ENCODE data around the gene AGPAT3. TPM values are rescaled to one million over a fixed set of nuclear protein-coding genes. Genes with fewer than 3 reads are reported as not detected.

Gene AGPAT3
- polyA plus RNA-seq, 2 of the 4 experiments (the other 2 are of a cell fraction), result 18.2 to 20.3 TPM

- no peak for FAIRE-seq
- POLR2A ChIA-PET, result interaction anchor here (0.5 kb wide), 1 partner anchor 108 kb away, joined by 3 read pairs; no protein-coding TSS in a partner anchor
Measured at GRCh38 chr21:43949499-43950208, 84.6 kb downstream of the AGPAT3 start.

GRCh38 chr21:43950481-43950880 lies 85.5 kb downstream of the AGPAT3 start:
- DNase-seq (ENCODE audit: low read depth in 1 of 2, low spot score in 1 of 2), result no peak
- WGBS (ENCODE audit: missing lambda C conversion rate), result 97% methylated on average over 18 of the region's 19 CpGs
- Histone ChIP-seq H3K9me3 (peaks cover 4% of the 10 kb centered on the region; the same call in 2 of the 3 replicates), H3K4me2 (no peak overlapping the region), H3K4me3 (no peak overlapping the region), H3K4me1 (no peaks in the 10 kb centered on the region), H3K27ac (no peak overlapping the region)
- no peak for TF ChIP-seq SMC3 (IDR thresholded peaks at IDR 0.05)
- TF ChIP-seq USF2 (IDR thresholded peaks at IDR 0.05), result no peak
- no peak for TF ChIP-seq HES2 (IDR thresholded peaks at IDR 0.05)
- TF ChIP-seq HOXB5 (CRISPR knock-in tag; IDR thresholded peaks at IDR 0.05), result no peak
- no peak for TF ChIP-seq RAD21 (conservative IDR thresholded peaks at IDR 0.05 in 1 of 2, IDR thresholded peaks at IDR 0.05 in 1 of 2)
- TF ChIP-seq NR3C1 (IDR thresholded peaks at IDR 0.05), result no peak
- no peak for TF ChIP-seq HOXB13 (CRISPR knock-in tag; IDR thresholded peaks at IDR 0.05; ENCODE audit: low read depth)
- TF ChIP-seq FOSB (CRISPR knock-in tag; IDR thresholded peaks at IDR 0.05), result no peak
- no peak for TF ChIP-seq MAFK (IDR thresholded peaks at IDR 0.05; ENCODE audit: partially characterized antibody)
- ATAC-seq, result no peak
- CTCF ChIA-PET, result interaction anchor here (1.5 kb wide), 1 partner anchor 11 kb away, joined by 6 read pairs; no protein-coding TSS in a partner anchor
- FAIRE-seq, result no peak
- POLR2A ChIA-PET, result no interaction called here

More at GRCh38 chr21:43949499-43950208, 84.6 kb downstream of the AGPAT3 start:
- WGBS (ENCODE audit: missing lambda C conversion rate), result 95% methylated on average over 7 of the region's 7 CpGs
- Histone ChIP-seq H3K4me1 (no peaks in the 10 kb centered on the region), H3K27ac (no peak overlapping the region), H3K4me2 (no peak overlapping the region), H3K9me3 (peaks cover 4% of the 10 kb centered on the region; the same call in 2 of the 3 replicates), H3K4me3 (no peak overlapping the region)
- DNase-seq (ENCODE audit: low read depth in 1 of 2, low spot score in 1 of 2) (no peak), ATAC-seq (no peak)
- TF ChIP-seq HDAC2 (IDR thresholded peaks at IDR 0.05) (no peak), CHD4 (IDR thresholded peaks at IDR 0.05; ENCODE audit: borderline replicate concordance) (no peak), FOSB (CRISPR knock-in tag; IDR thresholded peaks at IDR 0.05) (no peak), RFX5 (IDR thresholded peaks at IDR 0.05) (no peak), HES2 (IDR thresholded peaks at IDR 0.05) (no peak), ELK1 (IDR thresholded peaks at IDR 0.05; ENCODE audit: low read depth, low read length) (no peak), MAFK (IDR thresholded peaks at IDR 0.05; ENCODE audit: partially characterized antibody) (no peak)
- CTCF ChIA-PET, result interaction anchor here (0.7 to 2.8 kb wide), 3 partner anchors 10 to 16 kb away, joined by 4 to 20 read pairs (median 4); no protein-coding TSS in a partner anchor

GRCh38 chr21:43950936-43951335 lies 85.9 kb downstream of the AGPAT3 start:
- FAIRE-seq, result no peak
- WGBS (ENCODE audit: missing lambda C conversion rate), result 92% methylated on average over 9 of the region's 13 CpGs
- no peak overlapping the region for H3K27ac ChIP-seq
- H3K4me3 ChIP-seq, result no peak overlapping the region
- H3K4me1 ChIP-seq, result peaks cover under 1% of the 10 kb centered on the region; the same call in 2 of the 3 replicates
- ChIA-PET CTCF (interaction anchor here (1.5 kb wide), 1 partner anchor 12 kb away, joined by 6 read pairs; no protein-coding TSS in a partner anchor), POLR2A (no interaction called here)
- ATAC-seq, result no peak
- TF ChIP-seq HMGXB4 (CRISPR knock-in tag; IDR thresholded peaks at IDR 0.05; ENCODE audit: borderline replicate concordance), result no peak
- no peak for TF ChIP-seq RFX5 (IDR thresholded peaks at IDR 0.05)
- TF ChIP-seq RCOR1 (IDR thresholded peaks at IDR 0.05; ENCODE audit: low read depth, low read length), result no peak
- TF ChIP-seq REST (IDR thresholded peaks at IDR 0.05), result no peak
- H3K9me3 ChIP-seq, result peaks cover 4% of the 10 kb centered on the region; the same call in 2 of the 3 replicates
- DNase-seq (ENCODE audit: low read depth in 1 of 2, low spot score in 1 of 2), result no peak
- no peak overlapping the region for H3K4me2 ChIP-seq
